OCI-LY3 (cell line): ENCODE results near the gene WDSUB1.

Source experiments
- H2AFZ ChIP-seq: fragments of 200-600, 300-600 bp; shearing (Covaris generic); 2 replicates; pipeline ENCODE4 v1.6.0; 2014; ENCODE audit warnings: antibody characterized with exemption, low read depth, low read length
- H3K27ac ChIP-seq: fragments of 200-600, 300-600 bp; sonication (generic); 2 replicates; pipeline ENCODE4 v1.5.1; 2014; ENCODE audit warnings: mild to moderate bottlenecking, low read length, moderate library complexity, mixed read lengths
- H3K27me3 ChIP-seq: fragments of 200-600, 300-600 bp; sonication (generic); 2 replicates; pipeline ENCODE4 v1.6.1; 2014; ENCODE audit warnings: low read depth, low read length, mixed read lengths
- H3K36me3 ChIP-seq: fragments of 200-600, 300-600 bp; sonication (generic); replicated peaks from 2 replicates; pipeline ENCODE3; 2014; ENCODE audit warnings: low read depth, low read length, mixed read lengths
- H3K4me1 ChIP-seq: fragments of 300-600, 200-600 bp; sonication (generic); 2 replicates; pipeline ENCODE4 v1.6.1; 2014; ENCODE audit warnings: low read length, mixed read lengths
- H3K4me2 ChIP-seq: fragments of 200-600, 300-600 bp; sonication (generic); 2 replicates; pipeline ENCODE4 v1.6.1; 2014; ENCODE audit warnings: low read length, mixed read lengths
- H3K4me3 ChIP-seq: fragments of 300-600, 200-600 bp; sonication (generic); 2 replicates; pipeline ENCODE4 v1.5.1; 2014; ENCODE audit warnings: antibody characterized with exemption, mild to moderate bottlenecking, low read length, moderate library complexity
- H3K79me2 ChIP-seq: fragments of 300-600, 200-600 bp; shearing (Covaris generic); 2 replicates; pipeline ENCODE4 v1.6.1; 2014; ENCODE audit warnings: mild to moderate bottlenecking, low read length, mixed read lengths
- H3K9ac ChIP-seq: fragments of 300-600, 200-600 bp; shearing (Covaris generic); 2 replicates; pipeline ENCODE4 v1.6.0; 2014; ENCODE audit warnings: mild to moderate bottlenecking, low read length, moderate library complexity
- H3K9me3 ChIP-seq: fragments of 200-600, 300-600 bp; shearing (Covaris generic); 2 replicates; pipeline ENCODE4 v1.6.1; 2014; ENCODE audit warnings: low read length, mixed read lengths; ENCODE audit not compliant: insufficient read depth
- H4K20me1 ChIP-seq: fragments of 200-600, 300-600 bp; sonication (generic); 2 replicates; pipeline ENCODE4 v1.6.1; 2016; ENCODE audit warnings: low read length, mixed read lengths; ENCODE audit not compliant: insufficient read depth
- CTCF ChIP-seq: fragments of 200-600, 300-600 bp; sonication (generic); IDR thresholded peaks from 2 replicates; pipeline ENCODE4 v1.5.1; 2014; ENCODE audit warnings: antibody characterized with exemption, low read length, low read depth
- EZH2phosphoT487 ChIP-seq: fragments of 200-600 bp; shearing (Covaris generic); IDR thresholded peaks from 2 replicates; pipeline ENCODE4 v1.6.1; 2018; ENCODE audit warnings: antibody characterized with exemption, mixed run types, low read depth

Gene WDSUB1

GRCh38 chr2:159234868-159235267 lies 51.6 kb downstream of the WDSUB1 start:
- Histone ChIP-seq H3K4me2 (no peak overlapping the region), H3K27me3 (no peaks in the 10 kb centered on the region), H3K36me3 (no peaks in the 10 kb centered on the region), H3K9ac (no peak overlapping the region), H3K4me3 (no peak overlapping the region), H4K20me1 (no peaks in the 10 kb centered on the region), H2AFZ (no peak overlapping the region), H3K4me1 (0 out of 2 replicates have a peak, but pooled peaks cover 7% of the 10 kb centered on the region), H3K27ac (no peak overlapping the region), H3K9me3 (no peaks in the 10 kb centered on the region), H3K79me2 (no peaks in the 10 kb centered on the region)
- TF ChIP-seq EZH2phosphoT487 = no peak
- no peak for TF ChIP-seq CTCF

GRCh38 chr2:159232456-159233170 lies 53.9 kb downstream of the WDSUB1 start:
- Histone ChIP-seq H3K27me3 (no peaks in the 10 kb centered on the region), H3K9ac (no peak overlapping the region), H3K9me3 (no peaks in the 10 kb centered on the region), H3K4me2 (no peak overlapping the region), H2AFZ (no peak overlapping the region), H3K4me1 (0 out of 2 replicates have a peak, but pooled peaks cover 7% of the 10 kb centered on the region), H3K4me3 (no peak overlapping the region), H3K79me2 (no peaks in the 10 kb centered on the region), H4K20me1 (no peaks in the 10 kb centered on the region), H3K27ac (no peak overlapping the region), H3K36me3 (no peaks in the 10 kb centered on the region)
- TF ChIP-seq EZH2phosphoT487 = no peak
- no peak for TF ChIP-seq CTCF

- Histone ChIP-seq H3K4me3 (no peak overlapping the region), H3K36me3 (no peaks in the 10 kb centered on the region), H3K27me3 (no peaks in the 10 kb centered on the region), H4K20me1 (no peaks in the 10 kb centered on the region), H3K4me2 (no peak overlapping the region), H3K79me2 (no peaks in the 10 kb centered on the region), H2AFZ (no peak overlapping the region), H3K9me3 (no peaks in the 10 kb centered on the region), H3K9ac (no peak overlapping the region), H3K4me1 (no peaks in the 10 kb centered on the region), H3K27ac (no peak overlapping the region)
- TF ChIP-seq EZH2phosphoT487 (no peak), CTCF (no peak)
These were observed 56.2 kb downstream of the WDSUB1 start for GRCh38 chr2:159230145-159230877.

- Histone ChIP-seq H3K79me2 (no peaks in the 10 kb centered on the region), H2AFZ (no peak overlapping the region), H3K36me3 (no peaks in the 10 kb centered on the region), H4K20me1 (no peaks in the 10 kb centered on the region), H3K27ac (no peak overlapping the region), H3K4me2 (no peak overlapping the region), H3K27me3 (no peaks in the 10 kb centered on the region), H3K4me3 (no peak overlapping the region), H3K9ac (no peak overlapping the region), H3K4me1 (no peaks in the 10 kb centered on the region), H3K9me3 (no peaks in the 10 kb centered on the region)
- TF ChIP-seq CTCF (no peak), EZH2phosphoT487 (no peak)
These were observed 56.9 kb downstream of the WDSUB1 start for GRCh38 chr2:159229476-159230144.
